ENCODE results near the gene LRMDA. TPM values are rescaled to one million over a fixed set of nuclear protein-coding genes. Genes with fewer than 3 reads are reported as not detected.

The LRMDA gene
- total RNA-seq, 1 donor from 2014 or later: 29.9 TPM

DNA sequence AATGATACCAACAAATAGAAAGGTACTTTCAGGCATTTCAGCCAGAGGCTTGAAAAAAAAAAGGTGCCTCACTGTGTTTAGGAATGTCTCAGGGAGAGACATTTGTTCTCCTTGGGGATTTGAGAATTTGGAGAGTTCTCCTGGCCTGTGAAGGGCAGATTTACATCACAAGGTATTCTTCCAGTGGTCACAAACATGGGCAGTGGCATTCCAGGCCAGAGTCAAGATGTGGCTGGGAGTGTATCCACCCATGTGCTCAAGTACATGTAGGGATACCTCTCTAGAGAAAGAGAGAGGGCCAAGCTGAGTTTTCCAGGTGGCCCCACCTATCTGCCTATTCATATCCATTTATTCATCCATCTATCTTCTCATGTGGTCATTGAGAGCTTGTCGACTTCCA lies 253.8 kb downstream of the LRMDA start:
- Histone ChIP-seq H3K36me3 (no peaks in the 10 kb centered on the region), H3K4me3 (no peak overlapping the region), H3K27me3 (ENCODE audit: low read depth) (no peaks in the 10 kb centered on the region), H3K9me3 (peaks cover 10% of the 10 kb centered on the region), H3K27ac (no peak overlapping the region), H3K4me1 (peaks cover 10% of the 10 kb centered on the region)
- ATAC-seq (peak; percentile 69 to 81), DNase-seq (peak; percentile 48)
- TF ChIP-seq, protein P1, sequence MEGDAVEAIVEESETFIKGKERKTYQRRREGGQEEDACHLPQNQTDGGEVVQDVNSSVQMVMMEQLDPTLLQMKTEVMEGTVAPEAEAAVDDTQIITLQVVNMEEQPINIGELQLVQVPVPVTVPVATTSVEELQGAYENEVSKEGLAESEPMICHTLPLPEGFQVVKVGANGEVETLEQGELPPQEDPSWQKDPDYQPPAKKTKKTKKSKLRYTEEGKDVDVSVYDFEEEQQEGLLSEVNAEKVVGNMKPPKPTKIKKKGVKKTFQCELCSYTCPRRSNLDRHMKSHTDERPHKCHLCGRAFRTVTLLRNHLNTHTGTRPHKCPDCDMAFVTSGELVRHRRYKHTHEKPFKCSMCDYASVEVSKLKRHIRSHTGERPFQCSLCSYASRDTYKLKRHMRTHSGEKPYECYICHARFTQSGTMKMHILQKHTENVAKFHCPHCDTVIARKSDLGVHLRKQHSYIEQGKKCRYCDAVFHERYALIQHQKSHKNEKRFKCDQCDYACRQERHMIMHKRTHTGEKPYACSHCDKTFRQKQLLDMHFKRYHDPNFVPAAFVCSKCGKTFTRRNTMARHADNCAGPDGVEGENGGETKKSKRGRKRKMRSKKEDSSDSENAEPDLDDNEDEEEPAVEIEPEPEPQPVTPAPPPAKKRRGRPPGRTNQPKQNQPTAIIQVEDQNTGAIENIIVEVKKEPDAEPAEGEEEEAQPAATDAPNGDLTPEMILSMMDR (IDR thresholded peaks at IDR 0.05): no peak
- intact Hi-C loops (cut with DNase I): no loop called here

DNA sequence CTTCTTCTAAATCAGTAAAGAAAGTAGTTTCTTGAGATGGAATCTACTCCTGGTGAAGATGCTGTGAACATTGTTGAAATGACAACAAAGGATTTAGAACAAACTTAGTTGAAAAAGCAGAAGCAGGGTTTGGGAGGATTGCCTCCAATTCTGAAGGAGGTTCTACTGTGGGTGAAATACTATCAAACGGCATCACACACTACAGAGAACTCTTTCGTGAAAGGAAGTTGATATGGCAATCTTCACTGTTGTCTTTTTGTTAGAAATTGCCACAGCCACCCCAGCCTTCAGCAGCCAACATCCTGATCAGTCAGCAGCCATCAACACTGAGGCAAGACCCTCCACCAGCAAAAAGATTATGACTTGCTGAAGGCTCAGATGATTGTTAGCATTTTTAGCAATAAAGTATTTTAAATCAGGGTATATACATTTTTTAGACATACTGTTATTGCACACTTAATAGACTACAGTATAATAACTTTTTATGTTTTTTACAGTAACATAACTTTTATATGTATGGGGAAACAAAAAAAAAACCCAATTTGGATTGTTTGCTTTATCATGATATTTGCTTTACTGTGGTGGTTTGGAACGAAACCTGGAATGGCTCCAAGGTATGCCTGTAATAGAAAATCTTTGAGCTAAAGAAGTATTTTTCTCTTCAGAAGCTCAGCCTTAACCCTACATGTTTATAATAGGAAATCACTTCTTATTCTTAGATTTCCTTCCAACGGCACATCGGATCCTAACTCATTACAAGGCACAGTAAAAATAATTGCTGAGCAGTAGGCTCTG lies 257.3 kb downstream of the LRMDA start:
- DNase-seq (no peak), ATAC-seq (no peak)
- peaks cover 10% of the 10 kb centered on the region for H3K4me1 ChIP-seq
- no peak overlapping the region for H3K27ac ChIP-seq
- TF ChIP-seq, protein P1 (IDR thresholded peaks at IDR 0.05): no peak
- intact Hi-C loops (cut with DNase I): no loop called here
- no peaks in the 10 kb centered on the region for H3K36me3 ChIP-seq
- no peaks in the 10 kb centered on the region for H3K27me3 ChIP-seq (ENCODE audit: low read depth)
- H3K4me3 ChIP-seq: no peak overlapping the region
- peaks cover 10% of the 10 kb centered on the region for H3K9me3 ChIP-seq

DNA sequence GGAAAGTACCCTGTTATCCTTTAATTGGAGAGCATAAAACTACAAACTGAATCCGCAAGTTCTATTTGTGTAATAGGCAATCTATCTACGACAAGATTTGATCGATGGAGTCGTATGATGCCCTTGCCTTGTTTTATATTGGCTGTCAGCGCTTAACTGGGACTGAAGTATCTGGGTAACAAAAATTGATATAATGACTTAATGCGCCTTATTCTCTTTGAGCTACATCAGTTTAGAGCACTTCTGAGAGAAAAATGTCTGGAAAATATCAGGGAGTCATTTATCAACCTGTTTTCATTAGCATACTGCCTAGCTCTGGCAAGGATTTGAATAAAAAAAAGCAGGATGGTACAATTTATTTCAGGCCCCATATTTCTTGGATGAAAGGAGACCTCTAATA lies 262.1 kb downstream of the LRMDA start:
- Histone ChIP-seq H3K4me1 (peaks cover 10% of the 10 kb centered on the region), H3K9me3 (no peaks in the 10 kb centered on the region), H3K4me3 (no peak overlapping the region), H3K27me3 (ENCODE audit: low read depth) (no peaks in the 10 kb centered on the region), H3K27ac (no peak overlapping the region), H3K36me3 (no peaks in the 10 kb centered on the region)
- TF ChIP-seq, protein P1 (IDR thresholded peaks at IDR 0.05): no peak
- DNase-seq: no peak
- ATAC-seq: no peak
- intact Hi-C loops (cut with DNase I): no loop called here

DNA sequence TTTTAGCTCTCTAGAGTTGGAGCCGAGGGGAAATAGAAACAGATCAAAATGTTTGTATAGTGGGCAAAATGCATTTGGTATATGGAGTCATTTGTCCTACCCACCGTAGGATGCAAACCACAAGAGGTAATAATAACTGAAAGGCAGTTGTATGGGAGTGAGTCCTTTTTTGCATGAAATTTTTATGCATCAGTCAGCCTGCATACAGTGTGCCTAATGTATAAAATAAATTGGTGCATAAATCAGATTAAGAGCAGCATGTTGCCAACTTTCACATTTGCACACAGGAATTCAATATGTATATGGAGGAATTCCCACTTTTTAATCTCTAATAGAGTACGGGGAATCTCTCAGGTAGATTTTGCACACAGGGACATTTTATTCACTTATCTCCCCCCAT lies 262.8 kb downstream of the LRMDA start:
- no peak overlapping the region for H3K27ac ChIP-seq
- H3K4me3 ChIP-seq: no peak overlapping the region
- no peaks in the 10 kb centered on the region for H3K9me3 ChIP-seq
- DNase-seq (no peak), ATAC-seq (no peak)
- H3K36me3 ChIP-seq: no peaks in the 10 kb centered on the region
- TF ChIP-seq, protein P1 (IDR thresholded peaks at IDR 0.05): no peak
- H3K4me1 ChIP-seq: peaks cover 5% of the 10 kb centered on the region
- intact Hi-C loops (cut with DNase I): no loop called here
- no peaks in the 10 kb centered on the region for H3K27me3 ChIP-seq (ENCODE audit: low read depth)

DNA sequence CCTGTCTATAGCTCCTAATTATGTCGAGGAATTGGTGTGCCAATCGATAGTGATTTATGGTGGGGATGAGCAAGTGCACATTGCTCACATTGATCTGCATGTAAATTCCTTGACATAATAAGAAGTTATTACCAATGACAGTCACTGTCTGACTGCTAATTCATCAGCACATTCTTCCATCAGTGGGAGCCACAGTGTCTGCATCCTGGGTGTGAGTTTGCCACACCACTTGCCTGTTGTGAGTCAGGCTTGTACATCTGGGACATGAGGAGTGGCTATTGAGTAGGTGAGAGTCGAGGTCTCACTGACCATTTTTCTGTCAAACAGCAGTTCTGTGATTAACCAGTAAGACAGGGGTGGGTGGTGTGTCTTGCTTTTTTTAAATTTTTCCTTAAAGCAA lies 263.4 kb downstream of the LRMDA start:
- TF ChIP-seq, protein P1 (IDR thresholded peaks at IDR 0.05): no peak
- Histone ChIP-seq H3K9me3 (no peaks in the 10 kb centered on the region), H3K36me3 (no peaks in the 10 kb centered on the region), H3K4me1 (no peaks in the 10 kb centered on the region), H3K27ac (no peak overlapping the region), H3K27me3 (ENCODE audit: low read depth) (no peaks in the 10 kb centered on the region), H3K4me3 (no peak overlapping the region)
- ATAC-seq: no peak
- intact Hi-C loops (cut with DNase I): no loop called here
- DNase-seq: no peak
